Activated naive CD4-positive, alpha-beta T cell treated with anti-CD3 and anti-CD28 coated beads, Interleukin-2, amount 50 U/mL, for 24 hours (primary cell): ENCODE results near the gene LYRM1.

Experiments used
- H3K27ac Mint-ChIP-seq: one replicate; pipeline ENCODE4 v1.8.0; 2021; ENCODE audit warnings: mild to moderate bottlenecking, mixed read lengths
- H3K27me3 Mint-ChIP-seq: one replicate; pipeline ENCODE4 v1.8.0; 2021; ENCODE audit warnings: mixed read lengths
- H3K36me3 Mint-ChIP-seq: one replicate; pipeline ENCODE4 v1.8.0; 2021; ENCODE audit warnings: mixed read lengths
- H3K4me1 Mint-ChIP-seq: one replicate; pipeline ENCODE4 v1.8.0; 2021; ENCODE audit warnings: mixed read lengths
- H3K4me3 Mint-ChIP-seq: one replicate; pipeline ENCODE4 v1.8.0; 2021; ENCODE audit warnings: mild to moderate bottlenecking, mixed read lengths
- H3K9me3 Mint-ChIP-seq: one replicate; pipeline ENCODE4 v1.8.0; 2021; ENCODE audit warnings: mixed read lengths

The LYRM1 gene

GRCh38 chr16:20886320-20886719 is 14.3 kb upstream of the LYRM1 start:
- H3K27ac Mint-ChIP-seq = no peak overlapping the region
- H3K4me3 Mint-ChIP-seq = no peak overlapping the region
- H3K36me3 Mint-ChIP-seq = peaks cover 6% of the 10 kb centered on the region
- H3K27me3 Mint-ChIP-seq = no peaks in the 10 kb centered on the region
- peaks cover 18% of the 10 kb centered on the region for H3K4me1 Mint-ChIP-seq
- H3K9me3 Mint-ChIP-seq = no peaks in the 10 kb centered on the region

DNA sequence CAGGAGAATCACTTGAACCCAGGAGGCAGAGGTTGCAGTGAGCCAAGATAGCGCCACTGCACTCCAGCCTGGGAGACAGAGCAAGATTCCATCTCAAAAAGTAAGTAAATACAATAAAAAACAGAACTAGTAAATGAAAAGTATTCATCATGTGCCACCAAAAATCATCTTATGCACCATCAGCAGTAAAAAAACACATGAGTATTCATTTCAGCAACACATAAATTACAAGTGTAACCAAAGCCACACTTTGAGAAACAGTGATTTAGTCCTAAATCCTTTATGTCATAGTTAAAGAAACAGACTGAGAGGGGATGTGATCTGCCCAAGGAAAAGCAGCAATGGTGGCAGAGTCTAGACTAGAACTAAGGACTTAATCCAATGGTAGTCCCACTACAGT is 13.4 kb upstream of the LYRM1 start:
- no peak overlapping the region for H3K4me3 Mint-ChIP-seq
- H3K36me3 Mint-ChIP-seq = peaks cover 10% of the 10 kb centered on the region
- no peak overlapping the region for H3K27ac Mint-ChIP-seq
- H3K27me3 Mint-ChIP-seq = no peaks in the 10 kb centered on the region
- H3K4me1 Mint-ChIP-seq = peaks cover 19% of the 10 kb centered on the region
- H3K9me3 Mint-ChIP-seq = no peaks in the 10 kb centered on the region

GRCh38 chr16:20889625-20890275 is 10.8 kb upstream of the LYRM1 start:
- Mint-ChIP-seq H3K36me3 (peaks cover 13% of the 10 kb centered on the region), H3K27me3 (no peaks in the 10 kb centered on the region), H3K9me3 (no peaks in the 10 kb centered on the region), H3K4me1 (peaks cover 11% of the 10 kb centered on the region), H3K4me3 (no peak overlapping the region), H3K27ac (no peak overlapping the region)

- Mint-ChIP-seq H3K4me3 (no peak overlapping the region), H3K4me1 (peaks cover 26% of the 10 kb centered on the region), H3K27ac (no peak overlapping the region), H3K9me3 (no peaks in the 10 kb centered on the region), H3K27me3 (no peaks in the 10 kb centered on the region), H3K36me3 (peaks cover 8% of the 10 kb centered on the region)
Observed at GRCh38 chr16:20894388-20894787, 6.2 kb upstream of the LYRM1 start.

- Mint-ChIP-seq H3K4me3 (no peak overlapping the region), H3K36me3 (peaks cover 6% of the 10 kb centered on the region), H3K4me1 (peaks cover 39% of the 10 kb centered on the region), H3K9me3 (no peaks in the 10 kb centered on the region), H3K27me3 (no peaks in the 10 kb centered on the region), H3K27ac (no peak overlapping the region)
Observed at GRCh38 chr16:20897253-20897897, 3.2 kb upstream of the LYRM1 start.

DNA sequence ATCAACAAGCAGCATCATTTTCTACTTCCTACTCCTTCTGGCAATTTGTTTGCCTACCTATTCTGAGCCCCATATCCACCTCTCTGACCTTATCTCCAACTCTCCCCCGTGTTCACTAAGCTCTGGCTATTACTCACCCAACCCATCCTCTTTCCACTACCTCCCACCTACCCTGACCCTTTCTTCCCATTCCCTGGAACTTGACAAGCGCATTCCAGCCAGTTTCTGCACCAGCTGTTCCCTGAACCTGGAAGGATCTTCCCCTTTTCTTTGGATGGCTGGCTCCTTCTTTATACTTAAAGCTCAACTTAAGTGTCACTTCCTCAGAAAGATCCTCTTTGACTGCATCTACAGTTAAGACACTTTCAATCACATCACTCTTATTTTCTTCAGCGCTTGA is 2.6 kb upstream of the LYRM1 start:
- H3K4me3 Mint-ChIP-seq = no peak overlapping the region
- H3K9me3 Mint-ChIP-seq = no peaks in the 10 kb centered on the region
- peaks cover 5% of the 10 kb centered on the region for H3K36me3 Mint-ChIP-seq
- H3K27ac Mint-ChIP-seq = peak overlapping the region; percentile 15
- H3K4me1 Mint-ChIP-seq = peaks cover 43% of the 10 kb centered on the region
- H3K27me3 Mint-ChIP-seq = no peaks in the 10 kb centered on the region

GRCh38 chr16:20899071-20899470 is 1.5 kb upstream of the LYRM1 start:
- Mint-ChIP-seq H3K4me1 (peaks cover 54% of the 10 kb centered on the region), H3K4me3 (peak overlapping the region; percentile 94), H3K27ac (peak overlapping the region; percentile 18), H3K9me3 (no peaks in the 10 kb centered on the region), H3K27me3 (no peaks in the 10 kb centered on the region), H3K36me3 (peaks cover 5% of the 10 kb centered on the region)

GRCh38 chr16:20899477-20900298 is 883 bp upstream of the LYRM1 start:
- Mint-ChIP-seq H3K27ac (peak overlapping the region; percentile 97), H3K27me3 (no peaks in the 10 kb centered on the region), H3K4me1 (peaks cover 60% of the 10 kb centered on the region), H3K4me3 (peak overlapping the region; percentile 94), H3K9me3 (no peaks in the 10 kb centered on the region), H3K36me3 (peaks cover 5% of the 10 kb centered on the region)

- peak overlapping the region; percentile 97 for H3K27ac Mint-ChIP-seq
- peaks cover 70% of the 10 kb centered on the region for H3K4me1 Mint-ChIP-seq
- H3K36me3 Mint-ChIP-seq = peaks cover 3% of the 10 kb centered on the region
- no peaks in the 10 kb centered on the region for H3K9me3 Mint-ChIP-seq
- H3K27me3 Mint-ChIP-seq = no peaks in the 10 kb centered on the region
- H3K4me3 Mint-ChIP-seq = peak overlapping the region; percentile 94
Observed at GRCh38 chr16:20901068-20901435, 481 bp downstream of the LYRM1 start.

- H3K36me3 Mint-ChIP-seq = peaks cover 3% of the 10 kb centered on the region
- peak overlapping the region; percentile 94 for H3K4me3 Mint-ChIP-seq
- no peaks in the 10 kb centered on the region for H3K9me3 Mint-ChIP-seq
- H3K27me3 Mint-ChIP-seq = no peaks in the 10 kb centered on the region
- H3K27ac Mint-ChIP-seq = peak overlapping the region; percentile 97
- peaks cover 71% of the 10 kb centered on the region for H3K4me1 Mint-ChIP-seq
Observed at GRCh38 chr16:20901436-20902112, 1.0 kb downstream of the LYRM1 start.

- Mint-ChIP-seq H3K4me1 (peaks cover 69% of the 10 kb centered on the region), H3K27ac (no peak overlapping the region), H3K36me3 (peaks cover 3% of the 10 kb centered on the region)
Observed at GRCh38 chr16:20902426-20902825, 1.9 kb downstream of the LYRM1 start.

GRCh38 chr16:20903116-20903898 is 2.7 kb downstream of the LYRM1 start:
- peak overlapping the region; percentile 15 for H3K27ac Mint-ChIP-seq
- peaks cover 3% of the 10 kb centered on the region for H3K36me3 Mint-ChIP-seq
- H3K4me3 Mint-ChIP-seq = peak overlapping the region; percentile 42
- peaks cover 65% of the 10 kb centered on the region for H3K4me1 Mint-ChIP-seq
- no peaks in the 10 kb centered on the region for H3K27me3 Mint-ChIP-seq
- H3K9me3 Mint-ChIP-seq = no peaks in the 10 kb centered on the region

More at GRCh38 chr16:20902426-20902825, 1.9 kb downstream of the LYRM1 start:
- Mint-ChIP-seq H3K27me3 (no peaks in the 10 kb centered on the region), H3K4me3 (no peak overlapping the region), H3K9me3 (no peaks in the 10 kb centered on the region)

GRCh38 chr16:20903899-20904506 is 3.4 kb downstream of the LYRM1 start:
- Mint-ChIP-seq H3K27ac (peak overlapping the region; percentile 30), H3K4me3 (peak overlapping the region; percentile 24), H3K27me3 (no peaks in the 10 kb centered on the region), H3K36me3 (peaks cover 3% of the 10 kb centered on the region), H3K9me3 (no peaks in the 10 kb centered on the region), H3K4me1 (peaks cover 61% of the 10 kb centered on the region)

GRCh38 chr16:20904507-20905081 is 4.0 kb downstream of the LYRM1 start:
- H3K4me3 Mint-ChIP-seq = peak overlapping the region; percentile 24
- no peaks in the 10 kb centered on the region for H3K27me3 Mint-ChIP-seq
- H3K36me3 Mint-ChIP-seq = peaks cover 3% of the 10 kb centered on the region
- H3K27ac Mint-ChIP-seq = peak overlapping the region; percentile 30
- H3K9me3 Mint-ChIP-seq = no peaks in the 10 kb centered on the region
- peaks cover 56% of the 10 kb centered on the region for H3K4me1 Mint-ChIP-seq
